Activated CD4-positive, alpha-beta memory T cell treated with anti-CD3 and anti-CD28 coated beads for 36 hours (primary cell): Measurements from ENCODE around the gene SLC35E3. TPM values are rescaled to one million over a fixed set of nuclear protein-coding genes. Genes with fewer than 3 reads are reported as not detected.
"Not testable (repeated sequence)": the region's sequence is repeated elsewhere in the genome, so short reads cannot be mapped to it uniquely, and the experiment has no call there.

Experiments
- CTCF ChIA-PET: fragments of 350-600 bp; sonication (Branson Sonifier 250); formaldehyde crosslinking; loops from one replicate; lab custom pipeline; 2021; ENCODE audit warnings: antibody characterized with exemption, inconsistent platforms; lab: Charles Lee
- POLR2A ChIA-PET: fragments of 350-600 bp; sonication (Branson Sonifier 250); formaldehyde crosslinking; loops from one replicate; lab custom pipeline; 2021; ENCODE audit warnings: antibody characterized with exemption; lab: Charles Lee
- DNase-seq: peaks from one replicate; pipeline ENCODE4 v3.0.0-alpha.2; 2020
- H3K27ac Mint-ChIP-seq: one replicate; pipeline ENCODE4 v1.8.0; 2021; ENCODE audit warnings: mixed read lengths
- H3K27me3 Mint-ChIP-seq: one replicate; pipeline ENCODE4 v1.8.0; 2021; ENCODE audit warnings: mixed read lengths
- H3K36me3 Mint-ChIP-seq: one replicate; pipeline ENCODE4 v1.8.0; 2021; ENCODE audit warnings: mixed read lengths
- H3K4me1 Mint-ChIP-seq: one replicate; pipeline ENCODE4 v1.8.0; 2021; ENCODE audit warnings: low read depth, mixed read lengths
- H3K4me3 Mint-ChIP-seq: one replicate; pipeline ENCODE4 v1.8.0; 2021; ENCODE audit warnings: mild to moderate bottlenecking, mixed read lengths
- H3K9me3 Mint-ChIP-seq: one replicate; pipeline ENCODE4 v1.8.0; 2021; ENCODE audit warnings: mixed read lengths
- intact Hi-C: fragments of 100-400 bp; cut with micrococcal nuclease; formaldehyde crosslinking; loops from one replicate; pipeline ENCODE4 v1.15.1; 2023
- total RNA-seq, 2 experiments: library from RNA; stranded (reverse); gene quantifications; one replicate each; pipeline ENCODE4 v1.2.3, GENCODE V29; 2021

SLC35E3 gene
- total RNA-seq, 2 experiments from 2014 or later: 4.1 to 5.3 TPM

- intact Hi-C loops: loop anchor here (10.0 kb wide), 1 partner anchor 1166 kb away; no protein-coding TSS in a partner anchor
- H3K4me1 Mint-ChIP-seq, H3K9me3 Mint-ChIP-seq, CTCF ChIA-PET, H3K4me3 Mint-ChIP-seq, DNase-seq, H3K27ac Mint-ChIP-seq, H3K36me3 Mint-ChIP-seq, H3K27me3 Mint-ChIP-seq, POLR2A ChIA-PET: not testable (repeated sequence)
Measured at GRCh38 chr12:68801124-68801523, 55.1 kb downstream of the SLC35E3 start.

GRCh38 chr12:68802372-68802745 is 56.4 kb downstream of the SLC35E3 start:
- H3K4me3 Mint-ChIP-seq, H3K27me3 Mint-ChIP-seq, H3K9me3 Mint-ChIP-seq, H3K27ac Mint-ChIP-seq, CTCF ChIA-PET, H3K4me1 Mint-ChIP-seq, H3K36me3 Mint-ChIP-seq, DNase-seq: not testable (repeated sequence)
- intact Hi-C loops: loop anchor here (10.0 kb wide), 1 partner anchor 1168 kb away; no protein-coding TSS in a partner anchor
- POLR2A ChIA-PET: interaction anchor here (0.6 kb wide), 1 partner anchor 19 kb away, joined by 4 read pairs; no protein-coding TSS in a partner anchor

GRCh38 chr12:68802911-68803651 is 57.1 kb downstream of the SLC35E3 start:
- H3K4me1 Mint-ChIP-seq, H3K36me3 Mint-ChIP-seq, H3K27ac Mint-ChIP-seq, DNase-seq, H3K9me3 Mint-ChIP-seq, H3K27me3 Mint-ChIP-seq, CTCF ChIA-PET, H3K4me3 Mint-ChIP-seq: not testable (repeated sequence)
- POLR2A ChIA-PET: interaction anchor here (0.6 kb wide), 1 partner anchor 486 kb away, joined by 3 read pairs; no protein-coding TSS in a partner anchor
- intact Hi-C loops: loop anchor here (10.0 kb wide), 1 partner anchor 1168 kb away; no protein-coding TSS in a partner anchor

- H3K4me3 Mint-ChIP-seq: no peak overlapping the region
- H3K36me3 Mint-ChIP-seq: peaks cover 9% of the 10 kb centered on the region
- peaks cover 8% of the 10 kb centered on the region for H3K4me1 Mint-ChIP-seq
- intact Hi-C loops: loop anchor here (10.0 kb wide), 1 partner anchor 1169 kb away; no protein-coding TSS in a partner anchor
- ChIA-PET CTCF (no interaction called here), POLR2A (interaction anchor here (0.6 kb wide), 1 partner anchor 485 kb away, joined by 3 read pairs; no protein-coding TSS in a partner anchor)
- no peak overlapping the region for H3K27ac Mint-ChIP-seq
- H3K27me3 Mint-ChIP-seq: no peaks in the 10 kb centered on the region
- no peaks in the 10 kb centered on the region for H3K9me3 Mint-ChIP-seq
- DNase-seq: no peak
Measured at GRCh38 chr12:68803948-68804656, 58.1 kb downstream of the SLC35E3 start.

- Mint-ChIP-seq H3K4me1 (peaks cover 10% of the 10 kb centered on the region), H3K4me3 (no peak overlapping the region), H3K9me3 (no peaks in the 10 kb centered on the region), H3K36me3 (peaks cover 17% of the 10 kb centered on the region), H3K27ac (no peak overlapping the region), H3K27me3 (no peaks in the 10 kb centered on the region)
- ChIA-PET POLR2A (no interaction called here), CTCF (no interaction called here)
- DNase-seq: no peak
- intact Hi-C loops: loop anchor here (5.0 to 10.0 kb wide), 2 partner anchors 433 to 1170 kb away; no protein-coding TSS in a partner anchor
Measured at GRCh38 chr12:68804657-68805591, 58.9 kb downstream of the SLC35E3 start.

GRCh38 chr12:68805592-68806120 is 59.7 kb downstream of the SLC35E3 start:
- no peak for DNase-seq
- Mint-ChIP-seq H3K4me3 (no peak overlapping the region), H3K27ac (no peak overlapping the region), H3K9me3 (no peaks in the 10 kb centered on the region), H3K4me1 (peaks cover 11% of the 10 kb centered on the region), H3K27me3 (no peaks in the 10 kb centered on the region), H3K36me3 (peaks cover 18% of the 10 kb centered on the region)
- ChIA-PET CTCF (no interaction called here), POLR2A (no interaction called here)
- intact Hi-C loops: loop anchor here (5.0 to 10.0 kb wide), 2 partner anchors 433 to 1171 kb away; no protein-coding TSS in a partner anchor

GRCh38 chr12:68806488-68807237 is 60.7 kb downstream of the SLC35E3 start:
- Mint-ChIP-seq H3K4me3 (peak overlapping the region; percentile 93), H3K27me3 (no peaks in the 10 kb centered on the region), H3K9me3 (no peaks in the 10 kb centered on the region), H3K4me1 (peaks cover 21% of the 10 kb centered on the region), H3K27ac (peak overlapping the region; percentile 99), H3K36me3 (peaks cover 28% of the 10 kb centered on the region)
- no peak for DNase-seq
- ChIA-PET CTCF (interaction anchor here (0.8 to 3.2 kb wide), 6 partner anchors 13 to 358 kb away, joined by 3 to 29 read pairs (median 5); partner anchors contain the start of gene SLC35E3), POLR2A (interaction anchor here (1.0 to 2.1 kb wide), 3 partner anchors 60 to 442 kb away, joined by 4 to 20 read pairs (median 7); partner anchors contain the start of genes CPM and SLC35E3)
- intact Hi-C loops: loop anchor here (1.0 to 10.0 kb wide), 4 partner anchors 60 to 1172 kb away; partner anchors contain the start of gene SLC35E3

- peak overlapping the region; percentile 93 for H3K4me3 Mint-ChIP-seq
- POLR2A ChIA-PET: interaction anchor here (0.8 to 2.1 kb wide), 7 partner anchors 8 to 688 kb away, joined by 3 to 20 read pairs (median 4); partner anchors contain the start of genes CPM, RAP1B and SLC35E3
- not testable (repeated sequence) for H3K9me3 Mint-ChIP-seq, DNase-seq, H3K27me3 Mint-ChIP-seq
- peaks cover 30% of the 10 kb centered on the region for H3K36me3 Mint-ChIP-seq
- peaks cover 23% of the 10 kb centered on the region for H3K4me1 Mint-ChIP-seq
- CTCF ChIA-PET: interaction anchor here (0.6 to 3.2 kb wide), 14 partner anchors 10 to 517 kb away, joined by 3 to 29 read pairs (median 4); partner anchors contain the start of gene SLC35E3
- intact Hi-C loops: loop anchor here (1.0 to 10.0 kb wide), 4 partner anchors 61 to 1172 kb away; partner anchors contain the start of gene SLC35E3
- H3K27ac Mint-ChIP-seq: peak overlapping the region; percentile 99
Measured at GRCh38 chr12:68807274-68807575, 61.2 kb downstream of the SLC35E3 start.

GRCh38 chr12:68807576-68808387 is 61.8 kb downstream of the SLC35E3 start, which contains the start of gene MDM2:
TSS of gene MDM2 (plus strand) at chr12:68808177. CDS start at chr12:68808478, 301 bp downstream.
- intact Hi-C loops: loop anchor here (1.0 to 10.0 kb wide), 9 partner anchors 20 to 1173 kb away; partner anchors contain the start of genes MDM1, NUP107 and SLC35E3
- H3K36me3 Mint-ChIP-seq: peaks cover 34% of the 10 kb centered on the region
- POLR2A ChIA-PET: interaction anchor here (0.8 to 2.1 kb wide), 8 partner anchors 8 to 688 kb away, joined by 3 to 20 read pairs (median 4); partner anchors contain the start of genes CPM, RAP1B and SLC35E3

More at GRCh38 chr12:68807576-68808387, 61.8 kb downstream of the SLC35E3 start, which contains the start of gene MDM2:
- Mint-ChIP-seq H3K4me3 (peak within 1 kb of the TSS; percentile 93), H3K27me3 (no peaks in the 10 kb centered on the region), H3K27ac (peak within 1 kb of the TSS; percentile 99), H3K4me1 (peaks cover 28% of the 10 kb centered on the region), H3K9me3 (no peaks in the 10 kb centered on the region)
- peak; percentile 97 for DNase-seq
- CTCF ChIA-PET: interaction anchor here (0.6 to 3.2 kb wide), 15 partner anchors 10 to 518 kb away, joined by 3 to 29 read pairs (median 4); partner anchors contain the start of gene SLC35E3
